KMS-11 (cell line): ENCODE results near the gene MAGEC2.

Experiments
- H2AFZ ChIP-seq: fragments of 200-600 bp; sonication (generic); 2 replicates; pipeline ENCODE4 v1.6.1; 2016; ENCODE audit warnings: antibody characterized with exemption, mixed run types, low read depth
- H3K27ac ChIP-seq: fragments of 200-600 bp; sonication (generic); 2 replicates; pipeline ENCODE4 v1.6.1; 2016; ENCODE audit warnings: mild to moderate bottlenecking, mixed run types
- H3K27me3 ChIP-seq: fragments of 200-600 bp; sonication (generic); 2 replicates; pipeline ENCODE4 v1.6.1; 2017; ENCODE audit warnings: mild to moderate bottlenecking, low read depth, mixed run types, moderate library complexity; ENCODE audit not compliant: insufficient read depth
- H3K36me3 ChIP-seq: fragments of 200-600 bp; sonication (generic); 2 replicates; pipeline ENCODE4 v1.6.1; 2017; ENCODE audit warnings: mild to moderate bottlenecking, mixed run types; ENCODE audit not compliant: insufficient read depth
- H3K4me1 ChIP-seq: fragments of 200-600 bp; sonication (generic); 2 replicates; pipeline ENCODE4 v1.6.1; 2016; ENCODE audit warnings: mild to moderate bottlenecking, low read depth, mixed run types; ENCODE audit not compliant: poor library complexity, severe bottlenecking
- H3K4me2 ChIP-seq: fragments of 200-600 bp; sonication (generic); 2 replicates; pipeline ENCODE4 v1.7.0; 2016; ENCODE audit warnings: mild to moderate bottlenecking, mixed run types
- H3K4me3 ChIP-seq: fragments of 200-600 bp; sonication (generic); IDR thresholded peaks from 2 replicates; pipeline ENCODE4 v1.6.1; 2017; ENCODE audit warnings: low read depth, low read length, mixed read lengths; ENCODE audit not compliant: insufficient read depth
- H3K79me2 ChIP-seq: fragments of 200-600 bp; sonication (generic); 2 replicates; pipeline ENCODE4 v1.6.1; 2016; ENCODE audit warnings: low read depth, mixed run types; ENCODE audit not compliant: insufficient read depth
- H3K9ac ChIP-seq: fragments of 200-600 bp; sonication (generic); 2 replicates; pipeline ENCODE4 v1.6.1; 2016; ENCODE audit warnings: mild to moderate bottlenecking, mixed run types
- H4K20me1 ChIP-seq: fragments of 200-600 bp; sonication (generic); 2 replicates; pipeline ENCODE4 v1.6.1; 2016; ENCODE audit warnings: mild to moderate bottlenecking, mixed run types; ENCODE audit not compliant: insufficient read depth
- CTCF ChIP-seq: fragments of 200-600 bp; sonication (generic); conservative IDR thresholded peaks from 2 replicates; pipeline ENCODE4 v1.6.1; 2017; ENCODE audit warnings: low read depth, mild to moderate bottlenecking, antibody characterized with exemption, low read length, moderate library complexity, mixed read lengths

The MAGEC2 gene

GRCh38 chrX:142249721-142250120 is 44.6 kb upstream of the MAGEC2 start:
- Histone ChIP-seq H3K4me2 (no peak overlapping the region), H3K4me1 (no peaks in the 10 kb centered on the region), H2AFZ (no peak overlapping the region), H3K9ac (no peak overlapping the region), H3K27ac (no peak overlapping the region), H3K4me3 (no peak overlapping the region), H3K36me3 (no peaks in the 10 kb centered on the region), H4K20me1 (no peaks in the 10 kb centered on the region), H3K27me3 (no peaks in the 10 kb centered on the region), H3K79me2 (no peaks in the 10 kb centered on the region)
- TF ChIP-seq CTCF: no peak

- H3K9ac ChIP-seq: no peak overlapping the region
- no peaks in the 10 kb centered on the region for H3K27me3 ChIP-seq
- H4K20me1 ChIP-seq: no peaks in the 10 kb centered on the region
- no peak overlapping the region for H3K4me3 ChIP-seq
- H3K4me1 ChIP-seq: no peaks in the 10 kb centered on the region
- no peak overlapping the region for H3K4me2 ChIP-seq
- no peaks in the 10 kb centered on the region for H3K36me3 ChIP-seq
- no peak overlapping the region for H3K27ac ChIP-seq
- no peak for TF ChIP-seq CTCF
- no peaks in the 10 kb centered on the region for H3K79me2 ChIP-seq
- H2AFZ ChIP-seq: no peak overlapping the region
Measured at GRCh38 chrX:142244568-142244967, 39.5 kb upstream of the MAGEC2 start.

- Histone ChIP-seq H3K27me3 (no peaks in the 10 kb centered on the region), H3K4me2 (no peak overlapping the region), H3K4me1 (no peaks in the 10 kb centered on the region), H3K36me3 (no peaks in the 10 kb centered on the region), H3K9ac (no peak overlapping the region), H3K27ac (no peak overlapping the region), H4K20me1 (no peaks in the 10 kb centered on the region), H3K79me2 (no peaks in the 10 kb centered on the region), H2AFZ (no peak overlapping the region), H3K4me3 (no peak overlapping the region)
- no peak for TF ChIP-seq CTCF
Measured at GRCh38 chrX:142238536-142238935, 33.4 kb upstream of the MAGEC2 start.

GRCh38 chrX:142233400-142233799 is 28.3 kb upstream of the MAGEC2 start:
- no peak overlapping the region for H3K27ac ChIP-seq
- H3K4me1 ChIP-seq: no peaks in the 10 kb centered on the region
- no peaks in the 10 kb centered on the region for H4K20me1 ChIP-seq
- no peak for TF ChIP-seq CTCF
- no peak overlapping the region for H3K4me2 ChIP-seq
- no peaks in the 10 kb centered on the region for H3K79me2 ChIP-seq
- H2AFZ ChIP-seq: no peak overlapping the region
- no peak overlapping the region for H3K9ac ChIP-seq
- no peak overlapping the region for H3K4me3 ChIP-seq
- H3K36me3 ChIP-seq: no peaks in the 10 kb centered on the region
- H3K27me3 ChIP-seq: no peaks in the 10 kb centered on the region

- Histone ChIP-seq H3K4me1 (no peaks in the 10 kb centered on the region), H3K4me3 (no peak overlapping the region), H3K79me2 (no peaks in the 10 kb centered on the region), H3K36me3 (no peaks in the 10 kb centered on the region), H2AFZ (no peak overlapping the region), H3K4me2 (no peak overlapping the region), H3K27me3 (no peaks in the 10 kb centered on the region), H3K9ac (no peak overlapping the region), H3K27ac (no peak overlapping the region), H4K20me1 (no peaks in the 10 kb centered on the region)
- no peak for TF ChIP-seq CTCF
Measured at GRCh38 chrX:142214081-142214480, 9.0 kb upstream of the MAGEC2 start.
